ENCODE measurements around the gene HIBADH.

DNA sequence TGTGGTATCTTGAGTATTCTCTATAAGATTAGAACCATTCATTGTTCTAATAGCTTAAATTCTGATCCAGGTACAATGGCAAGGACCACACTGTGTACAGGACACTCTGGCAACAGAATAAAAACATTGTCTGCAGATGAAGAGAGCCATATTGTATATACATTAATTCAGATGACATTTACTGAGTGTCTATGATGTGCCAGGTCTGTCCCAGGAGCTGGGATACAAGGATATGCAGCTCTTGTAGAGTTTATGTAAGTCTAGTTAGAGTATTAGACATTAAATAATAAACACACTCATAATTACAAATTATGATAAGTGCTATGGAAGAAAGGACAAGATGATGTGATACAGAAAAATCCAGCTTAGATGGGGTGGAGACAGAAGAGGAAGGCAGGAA lies 184.1 kb downstream of the HIBADH start:
- TF ChIP-seq, protein P1, sequence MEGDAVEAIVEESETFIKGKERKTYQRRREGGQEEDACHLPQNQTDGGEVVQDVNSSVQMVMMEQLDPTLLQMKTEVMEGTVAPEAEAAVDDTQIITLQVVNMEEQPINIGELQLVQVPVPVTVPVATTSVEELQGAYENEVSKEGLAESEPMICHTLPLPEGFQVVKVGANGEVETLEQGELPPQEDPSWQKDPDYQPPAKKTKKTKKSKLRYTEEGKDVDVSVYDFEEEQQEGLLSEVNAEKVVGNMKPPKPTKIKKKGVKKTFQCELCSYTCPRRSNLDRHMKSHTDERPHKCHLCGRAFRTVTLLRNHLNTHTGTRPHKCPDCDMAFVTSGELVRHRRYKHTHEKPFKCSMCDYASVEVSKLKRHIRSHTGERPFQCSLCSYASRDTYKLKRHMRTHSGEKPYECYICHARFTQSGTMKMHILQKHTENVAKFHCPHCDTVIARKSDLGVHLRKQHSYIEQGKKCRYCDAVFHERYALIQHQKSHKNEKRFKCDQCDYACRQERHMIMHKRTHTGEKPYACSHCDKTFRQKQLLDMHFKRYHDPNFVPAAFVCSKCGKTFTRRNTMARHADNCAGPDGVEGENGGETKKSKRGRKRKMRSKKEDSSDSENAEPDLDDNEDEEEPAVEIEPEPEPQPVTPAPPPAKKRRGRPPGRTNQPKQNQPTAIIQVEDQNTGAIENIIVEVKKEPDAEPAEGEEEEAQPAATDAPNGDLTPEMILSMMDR (IDR thresholded peaks at IDR 0.05), result no peak
- TF ChIP-seq POLR2AphosphoS5 (IDR thresholded peaks at IDR 0.05), result no peak
